Lower leg skin (tissue), 4 donors: ENCODE measurements around the gene SLC4A5. TPM values are rescaled to one million over a fixed set of nuclear protein-coding genes. Genes with fewer than 3 reads are reported as not detected.
A peak's percentile ranks its signal among the peaks of the same experiment; 100 is the strongest.
"Not testable (repeated sequence)": the region's sequence is repeated elsewhere in the genome, so short reads cannot be mapped to it uniquely, and the experiment has no call there.

Source experiments
- DNase-seq, 2 donors: peaks; one replicate each; pipeline ENCODE4 v3.0.0-alpha.2; 2019; ENCODE audit warnings: low spot score in 2 of 2
- H3K4me3 ChIP-seq: fragments of 200-600 bp; sonication (generic); 2 replicates; pipeline ENCODE4 v1.5.1; 2017; ENCODE audit warnings: mild to moderate bottlenecking, low read depth; ENCODE audit not compliant: poor library complexity, severe bottlenecking
- CTCF ChIP-seq, 3 donors: fragments of 450-650 bp; IDR thresholded peaks; one replicate each; pipeline ENCODE4 v1.5.1; 2016; ENCODE audit warnings: antibody characterized with exemption in 3 of 3, mild to moderate bottlenecking in 3 of 3, moderate library complexity in 2 of 3
- POLR2A ChIP-seq, 2 donors: fragments of 450-650 bp; IDR thresholded peaks; one replicate each; pipeline ENCODE4 v1.6.1; 2016 to 2017; ENCODE audit warnings: antibody characterized with exemption in 2 of 2, mild to moderate bottlenecking in 1 of 2, moderate library complexity in 1 of 2
- WGBS, 2 donors: methylation state at CpG; one replicate each; pipeline ENCODE4 v1.1.5; 2018; 5-methylcytosine and 5-hydroxymethylcytosine counted together
- intact Hi-C: fragments of 100-400 bp; cut with DNase I; formaldehyde crosslinking; loops from one replicate; pipeline ENCODE4 v1.15.0; 2023; ENCODE audit warnings: low total_unique reads
- total RNA-seq, 4 donors: library from RNA; depleted of rRNA; stranded (reverse); fragments of >200 nt; gene quantifications; one replicate each; pipeline ENCODE4 v1.1.0, GENCODE V29; 2016

The SLC4A5 gene
- total RNA-seq, 4 donors from 2014 or later = 3.0 to 5.6 (median 3.7) TPM

- DNase-seq = no peak
- intact Hi-C loops = no loop called here
- WGBS, 2 donors = 81 to 82% methylated on average over 6 of the region's 6 CpGs
- no peak overlapping the region for H3K4me3 ChIP-seq
- TF ChIP-seq CTCF (IDR thresholded peaks at IDR 0.05) = no peak
- TF ChIP-seq POLR2A (IDR thresholded peaks at IDR 0.05) = no peak
Observed at GRCh38 chr2:74191596-74192380, 151.4 kb downstream of the SLC4A5 start.

DNA sequence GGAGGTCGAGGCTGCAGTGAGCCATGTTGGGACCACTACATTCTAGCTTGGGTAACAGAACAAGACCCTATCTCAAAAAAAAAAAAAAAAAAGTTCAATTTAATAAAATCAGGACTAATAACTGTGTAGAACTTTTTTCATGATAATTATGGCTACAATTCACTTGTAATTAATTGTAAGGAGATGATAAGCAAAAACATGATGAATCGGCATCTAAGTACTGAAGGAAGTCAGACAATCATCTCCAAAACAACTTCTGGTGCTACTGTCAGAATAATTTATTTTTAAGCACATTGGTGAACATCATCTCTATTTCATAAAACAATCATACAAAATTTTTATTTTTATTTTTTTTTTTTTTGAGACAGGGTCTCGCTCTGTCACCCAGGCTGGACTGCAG is 154.5 kb downstream of the SLC4A5 start:
- intact Hi-C loops = no loop called here
- 62 to 65% methylated on average over 3 of the region's 3 CpGs for WGBS, 2 donors
- DNase-seq = no peak
- H3K4me3 ChIP-seq = no peak overlapping the region
- TF ChIP-seq POLR2A (IDR thresholded peaks at IDR 0.05) (no peak), CTCF (IDR thresholded peaks at IDR 0.05) (no peak)

- intact Hi-C loops = no loop called here
- no peak for TF ChIP-seq POLR2A (IDR thresholded peaks at IDR 0.05)
- TF ChIP-seq CTCF (IDR thresholded peaks at IDR 0.05) = no peak
Observed at GRCh38 chr2:74188018-74188601, 155.1 kb downstream of the SLC4A5 start.

GRCh38 chr2:74186706-74187105 is 156.5 kb downstream of the SLC4A5 start:
- peak in 1 of 2 donors; percentile 75 for DNase-seq

More at GRCh38 chr2:74188018-74188601, 155.1 kb downstream of the SLC4A5 start:
- DNase-seq = peak; percentile 69 to 86
- H3K4me3 ChIP-seq = no peak overlapping the region
- WGBS, 2 donors = 29 to 56% methylated on average over 6 of the region's 6 CpGs

DNA sequence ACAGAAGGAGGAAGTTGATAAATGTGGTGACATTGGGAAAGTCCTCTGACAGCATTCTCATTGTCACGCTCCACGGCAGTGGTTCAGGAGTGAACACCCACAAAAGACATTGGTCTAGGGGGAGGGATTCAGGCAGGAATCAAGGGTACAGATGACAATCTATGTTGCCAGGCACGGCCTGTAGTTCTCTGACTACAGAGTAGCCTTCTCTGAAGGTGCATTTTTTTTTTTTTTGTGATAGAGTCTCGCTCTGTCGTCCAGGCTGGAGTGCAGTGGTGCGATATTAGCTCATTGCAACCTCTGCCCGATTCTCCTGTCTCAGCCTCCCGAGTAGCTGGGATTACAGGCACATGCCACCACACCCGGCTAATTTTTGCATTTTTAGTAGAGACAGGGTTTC is 157.2 kb downstream of the SLC4A5 start:
- no peak overlapping the region for H3K4me3 ChIP-seq
- 78 to 79% methylated on average over 9 of the region's 9 CpGs for WGBS, 2 donors
- intact Hi-C loops = no loop called here
- peak; percentile 46 to 80 for DNase-seq
- TF ChIP-seq CTCF (IDR thresholded peaks at IDR 0.05) = no peak
- no peak for TF ChIP-seq POLR2A (IDR thresholded peaks at IDR 0.05)

More at GRCh38 chr2:74186706-74187105, 156.5 kb downstream of the SLC4A5 start:
- H3K4me3 ChIP-seq, intact Hi-C loops: not testable (repeated sequence)
- WGBS, 2 donors = 94 to 95% methylated on average over 15 of the region's 15 CpGs

DNA sequence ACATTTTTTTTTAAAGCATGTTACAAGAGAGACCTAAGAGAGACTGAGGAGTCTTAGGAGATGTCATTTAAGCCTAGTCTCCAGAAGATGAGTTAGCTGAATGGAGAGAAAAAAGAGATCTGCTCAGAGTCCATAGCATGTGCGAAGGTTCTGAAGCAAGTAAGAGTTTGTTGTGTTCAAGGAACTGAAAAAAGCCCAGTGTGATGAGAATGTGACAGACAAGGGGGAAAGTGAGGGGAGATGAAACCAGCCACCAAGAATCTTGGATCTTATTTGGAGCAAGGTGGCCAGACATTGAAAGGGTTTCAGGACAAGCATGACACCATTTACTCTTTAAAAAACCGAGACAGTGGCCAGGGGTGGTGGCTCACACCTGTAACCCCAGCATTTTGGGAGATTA is 159.3 kb downstream of the SLC4A5 start:
- peak in 1 of 2 donors; percentile 57 for DNase-seq
- TF ChIP-seq POLR2A (IDR thresholded peaks at IDR 0.05) = no peak
- TF ChIP-seq CTCF (IDR thresholded peaks at IDR 0.05) = no peak
- H3K4me3 ChIP-seq = no peak overlapping the region
- WGBS, 2 donors = 88 to 91% methylated on average over 2 of the region's 2 CpGs
- intact Hi-C loops = no loop called here
